GDM1 (cell line): ENCODE measurements around the gene OSTM1.

Experiments used
- DNase-seq: peaks from one replicate; lab custom pipeline; 2025; lab: John Stamatoyannopoulos, UW

Gene OSTM1

GRCh38 chr6:108102965-108103364 lies 28.4 kb upstream of the OSTM1 start:
- DNase-seq, result no peak

GRCh38 chr6:108100003-108100402 lies 25.5 kb upstream of the OSTM1 start:
- DNase-seq, result no peak

- no peak for DNase-seq
Measured at GRCh38 chr6:108097882-108098281, 23.3 kb upstream of the OSTM1 start.

- no peak for DNase-seq
Measured at GRCh38 chr6:108093781-108094300, 19.3 kb upstream of the OSTM1 start.

GRCh38 chr6:108091288-108091687 lies 16.7 kb upstream of the OSTM1 start:
- DNase-seq, result no peak

- DNase-seq, result no peak
Measured at GRCh38 chr6:108083349-108083748, 8.8 kb upstream of the OSTM1 start.

GRCh38 chr6:108082539-108082938 lies 8.0 kb upstream of the OSTM1 start:
- no peak for DNase-seq

- DNase-seq, result no peak
Measured at GRCh38 chr6:108080010-108080780, 5.7 kb upstream of the OSTM1 start.

GRCh38 chr6:108078191-108078590 lies 3.6 kb upstream of the OSTM1 start:
- DNase-seq, result no peak

- no peak for DNase-seq
Measured at GRCh38 chr6:108074057-108074358, 533 bp downstream of the OSTM1 start.

GRCh38 chr6:108071736-108072276 lies 2.7 kb downstream of the OSTM1 start:
- DNase-seq, result no peak

- no peak for DNase-seq
Measured at GRCh38 chr6:108068618-108069017, 5.9 kb downstream of the OSTM1 start.

- no peak for DNase-seq
Measured at GRCh38 chr6:108068182-108068581, 6.4 kb downstream of the OSTM1 start.

- DNase-seq, result no peak
Measured at GRCh38 chr6:108052706-108053105, 21.8 kb downstream of the OSTM1 start.

- no peak for DNase-seq
Measured at GRCh38 chr6:108051481-108051880, 23.1 kb downstream of the OSTM1 start.

GRCh38 chr6:108039681-108040080 lies 34.9 kb downstream of the OSTM1 start:
- DNase-seq, result peak; percentile 15

- DNase-seq, result no peak
Measured at GRCh38 chr6:108036884-108037283, 37.7 kb downstream of the OSTM1 start.

- DNase-seq, result no peak
Measured at GRCh38 chr6:108031968-108032367, 42.6 kb downstream of the OSTM1 start.

- no peak for DNase-seq
Measured at GRCh38 chr6:108030211-108030610, 44.3 kb downstream of the OSTM1 start.

- DNase-seq, result no peak
Measured at GRCh38 chr6:108029226-108029921, 45.2 kb downstream of the OSTM1 start.

- DNase-seq, result no peak
Measured at GRCh38 chr6:108027594-108027993, 46.9 kb downstream of the OSTM1 start.

GRCh38 chr6:108027056-108027455 lies 47.5 kb downstream of the OSTM1 start:
- DNase-seq, result no peak

- no peak for DNase-seq
Measured at GRCh38 chr6:108024427-108025073, 50.0 kb downstream of the OSTM1 start.
